ENCODE data around the gene GORASP2. TPM values are rescaled to one million over a fixed set of nuclear protein-coding genes. Genes with fewer than 3 reads are reported as not detected.

Gene GORASP2
- total RNA-seq, 4 donors from 2014 or later = 36.1 to 48.2 (median 42.0) TPM

DNA sequence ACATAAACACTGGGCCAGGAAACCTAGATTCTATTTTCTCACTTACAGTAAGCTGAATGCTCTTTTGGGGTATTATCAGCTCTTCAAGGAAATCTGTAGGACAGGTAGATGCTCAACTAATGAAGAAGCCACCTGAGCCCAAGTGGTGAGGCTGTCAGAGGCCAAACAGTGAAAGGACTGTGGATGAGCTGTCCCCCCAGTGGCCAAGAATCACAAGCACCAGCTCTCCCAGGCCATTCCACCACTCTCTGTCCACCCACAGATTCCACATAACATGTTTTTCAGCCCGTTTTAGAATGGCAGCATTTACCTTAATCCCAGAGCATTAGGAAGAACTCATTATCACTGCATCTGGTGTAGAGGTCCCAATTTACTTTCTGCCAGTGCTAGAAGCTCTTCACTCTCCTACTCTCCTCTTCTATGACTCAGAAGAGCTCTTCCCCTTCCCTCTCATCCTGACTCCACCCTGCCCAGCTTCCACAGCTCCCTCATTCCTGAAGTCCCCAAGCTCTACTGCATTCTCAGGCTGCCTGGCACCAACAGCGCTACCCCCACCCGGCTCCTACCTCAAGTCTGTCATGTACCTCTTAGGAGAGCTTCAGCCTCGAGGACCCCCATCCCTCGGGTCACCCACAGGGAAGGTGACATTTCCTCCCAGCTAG lies 43.8 kb upstream of the GORASP2 start:
- WGBS, 2 donors (ENCODE audit: low coverage in 1 of 2) = 85 to 100% methylated on average over 1 to 4 of the region's 5 CpGs
- TF ChIP-seq EP300 (IDR thresholded peaks at IDR 0.05) (no peak), POLR2AphosphoS5 (IDR thresholded peaks at IDR 0.05) (no peak), POLR2A (IDR thresholded peaks at IDR 0.05) (no peak)
- TF ChIP-seq, protein P1, sequence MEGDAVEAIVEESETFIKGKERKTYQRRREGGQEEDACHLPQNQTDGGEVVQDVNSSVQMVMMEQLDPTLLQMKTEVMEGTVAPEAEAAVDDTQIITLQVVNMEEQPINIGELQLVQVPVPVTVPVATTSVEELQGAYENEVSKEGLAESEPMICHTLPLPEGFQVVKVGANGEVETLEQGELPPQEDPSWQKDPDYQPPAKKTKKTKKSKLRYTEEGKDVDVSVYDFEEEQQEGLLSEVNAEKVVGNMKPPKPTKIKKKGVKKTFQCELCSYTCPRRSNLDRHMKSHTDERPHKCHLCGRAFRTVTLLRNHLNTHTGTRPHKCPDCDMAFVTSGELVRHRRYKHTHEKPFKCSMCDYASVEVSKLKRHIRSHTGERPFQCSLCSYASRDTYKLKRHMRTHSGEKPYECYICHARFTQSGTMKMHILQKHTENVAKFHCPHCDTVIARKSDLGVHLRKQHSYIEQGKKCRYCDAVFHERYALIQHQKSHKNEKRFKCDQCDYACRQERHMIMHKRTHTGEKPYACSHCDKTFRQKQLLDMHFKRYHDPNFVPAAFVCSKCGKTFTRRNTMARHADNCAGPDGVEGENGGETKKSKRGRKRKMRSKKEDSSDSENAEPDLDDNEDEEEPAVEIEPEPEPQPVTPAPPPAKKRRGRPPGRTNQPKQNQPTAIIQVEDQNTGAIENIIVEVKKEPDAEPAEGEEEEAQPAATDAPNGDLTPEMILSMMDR (IDR thresholded peaks at IDR 0.05) = no peak
- Histone ChIP-seq H3K9me3 (no peaks in the 10 kb centered on the region), H3K27ac (no peak overlapping the region), H3K4me3 (no peak overlapping the region), H3K27me3 (peaks cover 5% of the 10 kb centered on the region), H3K4me1 (no peaks in the 10 kb centered on the region), H3K36me3 (no peaks in the 10 kb centered on the region)
- ATAC-seq = no peak

DNA sequence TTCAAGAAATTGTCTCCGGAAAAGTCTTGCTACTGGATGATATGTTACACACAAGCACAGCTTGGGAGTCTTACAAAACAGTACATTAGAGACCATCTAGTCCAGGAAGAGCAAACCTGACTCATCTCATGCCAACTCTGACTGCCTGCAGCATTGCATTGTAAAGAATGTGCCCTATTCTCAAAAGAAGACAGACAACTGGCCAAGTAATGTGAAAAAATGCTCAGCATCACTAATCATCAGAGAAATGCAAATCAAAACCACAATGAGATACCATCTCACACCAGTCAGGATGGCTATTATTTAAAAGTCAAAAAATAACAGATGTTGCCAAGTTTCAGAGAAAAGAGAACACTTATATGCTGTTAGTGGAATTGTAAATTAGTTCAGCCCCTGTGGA lies 42.7 kb upstream of the GORASP2 start:
- no CpG with 5 or more reads among the region's 1 CpG for WGBS, 2 donors (ENCODE audit: low coverage in 1 of 2)
- H3K9me3 ChIP-seq = no peaks in the 10 kb centered on the region
- no peaks in the 10 kb centered on the region for H3K4me1 ChIP-seq
- TF ChIP-seq POLR2A (IDR thresholded peaks at IDR 0.05) (no peak), EP300 (IDR thresholded peaks at IDR 0.05) (no peak), POLR2AphosphoS5 (IDR thresholded peaks at IDR 0.05) (no peak)
- TF ChIP-seq, protein P1 (IDR thresholded peaks at IDR 0.05) = no peak
- H3K27ac ChIP-seq = no peak overlapping the region
- ATAC-seq = no peak
- H3K36me3 ChIP-seq = no peaks in the 10 kb centered on the region
- H3K4me3 ChIP-seq = no peak overlapping the region
- peaks cover 5% of the 10 kb centered on the region for H3K27me3 ChIP-seq

DNA sequence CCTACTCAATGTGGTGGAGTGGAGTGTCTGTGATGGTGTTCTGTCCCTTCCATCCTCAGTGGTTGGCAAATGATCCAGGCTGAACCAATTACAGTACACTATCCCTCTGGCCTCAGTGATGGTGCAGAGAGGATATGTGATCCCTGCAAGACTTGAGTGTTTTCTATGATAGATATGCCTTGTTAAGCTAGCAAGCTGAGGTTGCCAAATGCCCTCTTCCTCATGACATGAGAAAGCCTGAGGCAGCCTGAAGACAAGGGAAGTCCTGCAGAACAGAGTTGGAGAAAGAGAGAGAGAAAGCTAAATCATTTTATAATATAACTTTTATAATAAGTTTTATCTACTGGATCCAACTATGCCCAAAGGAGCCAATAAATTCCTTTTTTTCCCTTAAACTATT lies 41.6 kb upstream of the GORASP2 start:
- Histone ChIP-seq H3K9me3 (no peaks in the 10 kb centered on the region), H3K27ac (no peak overlapping the region), H3K36me3 (no peaks in the 10 kb centered on the region), H3K4me3 (no peak overlapping the region), H3K4me1 (no peaks in the 10 kb centered on the region), H3K27me3 (peaks cover 5% of the 10 kb centered on the region)
- no peak for TF ChIP-seq POLR2AphosphoS5 (IDR thresholded peaks at IDR 0.05)
- ATAC-seq = no peak

DNA sequence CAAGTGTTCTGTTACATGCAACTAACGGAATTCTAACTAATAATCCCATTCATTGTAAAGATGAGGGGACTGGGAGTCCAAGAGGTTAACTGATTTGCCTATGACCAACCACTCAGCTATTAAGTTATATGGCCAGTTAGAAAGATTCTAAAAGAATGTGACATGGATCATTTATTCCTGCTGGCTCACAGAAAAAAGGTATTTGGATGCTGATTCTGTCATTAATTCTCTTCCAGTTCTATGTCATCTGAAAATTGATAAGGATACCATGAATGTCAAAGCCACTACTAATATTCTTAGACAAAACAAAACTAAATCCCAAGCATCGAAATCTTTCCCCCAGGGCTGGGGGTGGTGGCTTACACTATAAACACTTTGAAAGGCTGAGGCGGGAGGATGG lies 41.2 kb upstream of the GORASP2 start:
- H3K4me1 ChIP-seq = no peaks in the 10 kb centered on the region
- H3K36me3 ChIP-seq = no peaks in the 10 kb centered on the region
- no peaks in the 10 kb centered on the region for H3K9me3 ChIP-seq
- no peak for ATAC-seq
- peaks cover 5% of the 10 kb centered on the region for H3K27me3 ChIP-seq
- H3K27ac ChIP-seq = no peak overlapping the region
- TF ChIP-seq POLR2A (IDR thresholded peaks at IDR 0.05) (no peak), POLR2AphosphoS5 (IDR thresholded peaks at IDR 0.05) (no peak), EP300 (IDR thresholded peaks at IDR 0.05) (no peak)
- TF ChIP-seq, protein P1 (IDR thresholded peaks at IDR 0.05) = no peak
- H3K4me3 ChIP-seq = no peak overlapping the region
- WGBS, 2 donors (ENCODE audit: low coverage in 1 of 2) = 31 to 50% methylated on average over 3 of the region's 3 CpGs

DNA sequence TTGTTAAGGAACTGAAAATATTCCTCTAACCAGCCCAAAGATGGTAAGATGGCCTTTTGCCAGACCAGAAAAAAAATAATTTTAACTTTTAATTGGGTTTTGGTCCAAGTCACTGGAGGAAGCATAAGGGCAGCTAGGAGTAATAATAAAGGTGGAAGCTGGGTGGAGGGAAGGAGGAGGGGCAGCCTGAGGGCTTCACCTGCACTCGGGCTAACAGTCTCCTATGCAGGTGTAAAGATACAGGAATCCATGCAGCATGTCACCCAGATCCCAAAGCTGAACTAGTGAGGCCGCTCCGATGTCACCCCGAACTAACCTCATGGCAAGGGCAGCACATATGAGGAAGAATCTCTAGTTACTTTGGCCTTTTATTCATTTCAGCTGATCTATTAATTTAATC lies 37.2 kb upstream of the GORASP2 start:
- H3K27ac ChIP-seq = no peak overlapping the region
- peaks cover 0 to 6% (median 0%) of the 10 kb centered on the region in 3 donors for H3K4me1 ChIP-seq
- no peaks in the 10 kb centered on the region for H3K36me3 ChIP-seq
- TF ChIP-seq POLR2AphosphoS5 (IDR thresholded peaks at IDR 0.05) (no peak), EP300 (IDR thresholded peaks at IDR 0.05) (no peak), POLR2A (IDR thresholded peaks at IDR 0.05) (no peak)
- TF ChIP-seq, protein P1 (IDR thresholded peaks at IDR 0.05) = no peak
- no peaks in the 10 kb centered on the region for H3K27me3 ChIP-seq
- ATAC-seq = no peak
- WGBS, 2 donors (ENCODE audit: low coverage in 1 of 2) = 78 to 83% methylated on average over 4 of the region's 4 CpGs
- H3K4me3 ChIP-seq = no peak overlapping the region
- H3K9me3 ChIP-seq = no peaks in the 10 kb centered on the region
